Stimulated activated CD4-positive, alpha-beta T cell treated with anti-CD3 and anti-CD28 coated beads, Interleukin-1b, Interleukin-23, amount 100 ng/mL, for 4 hours (primary cell): ENCODE measurements around the gene SACM1L.
"Not testable (repeated sequence)": the region's sequence is repeated elsewhere in the genome, so short reads cannot be mapped to it uniquely, and the experiment has no call there.

ENCODE experiments used
- DNase-seq, 2 donors: peaks; one replicate each; pipeline ENCODE4 v3.0.0-alpha.2; 2020; ENCODE audit warnings: low read depth in 2 of 2

SACM1L gene

GRCh38 chr3:45691842-45692241, 2.6 kb downstream of the SACM1L start:
- DNase-seq, result no peak

- no peak for DNase-seq
These were observed 3.7 kb downstream of the SACM1L start for GRCh38 chr3:45692866-45693265.

- DNase-seq, result no peak
These were observed 4.8 kb downstream of the SACM1L start for GRCh38 chr3:45693941-45694521.

- not testable (repeated sequence) for DNase-seq
These were observed 6.0 kb downstream of the SACM1L start for GRCh38 chr3:45695166-45695565.

- no peak for DNase-seq
These were observed 11.4 kb downstream of the SACM1L start for GRCh38 chr3:45700570-45701073.

GRCh38 chr3:45701172-45701867, 12.1 kb downstream of the SACM1L start:
- DNase-seq, result no peak

GRCh38 chr3:45704301-45704943, 15.2 kb downstream of the SACM1L start:
- DNase-seq, result no peak

- no peak for DNase-seq
These were observed 16.9 kb downstream of the SACM1L start for GRCh38 chr3:45705839-45706808.

- no peak for DNase-seq
These were observed 22.7 kb downstream of the SACM1L start for GRCh38 chr3:45711931-45712330.

- DNase-seq, result no peak
These were observed 23.4 kb downstream of the SACM1L start for GRCh38 chr3:45712434-45713110.

GRCh38 chr3:45715945-45716344, 26.7 kb downstream of the SACM1L start:
- DNase-seq, result no peak

GRCh38 chr3:45716790-45717336, 27.7 kb downstream of the SACM1L start:
- no peak for DNase-seq

GRCh38 chr3:45719655-45720487, 30.7 kb downstream of the SACM1L start:
- no peak for DNase-seq

GRCh38 chr3:45724911-45725310, 35.7 kb downstream of the SACM1L start:
- DNase-seq, result no peak

GRCh38 chr3:45729614-45730013, 40.4 kb downstream of the SACM1L start:
- no peak for DNase-seq

- no peak for DNase-seq
These were observed 41.4 kb downstream of the SACM1L start for GRCh38 chr3:45730409-45731154.

- DNase-seq, result no peak
These were observed 47.5 kb downstream of the SACM1L start for GRCh38 chr3:45736707-45737106.

- DNase-seq, result no peak
These were observed 48.0 kb downstream of the SACM1L start for GRCh38 chr3:45737234-45737633.

GRCh38 chr3:45739991-45740390, 50.8 kb downstream of the SACM1L start:
- DNase-seq, result no peak
